Measurements from ENCODE around the gene PPFIA4.

GRCh38 chr1:203122159-203122558 is 95.9 kb downstream of the PPFIA4 start:
- TF ChIP-seq ELF1 (IDR thresholded peaks at IDR 0.05; ENCODE audit: borderline replicate concordance, low read depth) = no peak
- no peak for TF ChIP-seq CTCF (IDR thresholded peaks at IDR 0.05 in 2 of 3, conservative IDR thresholded peaks at IDR 0.05 in 1 of 3; ENCODE audit: borderline replicate concordance in 1 of 3, insufficient read depth in 1 of 3, low read depth in 2 of 3, low read length in 2 of 3)

All from HCT116 (cell line).